NCI-H128 (cell line): ENCODE results near the gene SPATA31A5.
"Not testable (repeated sequence)": the region's sequence is repeated elsewhere in the genome, so short reads cannot be mapped to it uniquely, and the experiment has no call there.

Experiments
- DNase-seq: peaks from one replicate; lab custom pipeline; 2025; ENCODE audit not compliant: unreplicated experiment; lab: John Stamatoyannopoulos, UW

The SPATA31A5 gene

DNA sequence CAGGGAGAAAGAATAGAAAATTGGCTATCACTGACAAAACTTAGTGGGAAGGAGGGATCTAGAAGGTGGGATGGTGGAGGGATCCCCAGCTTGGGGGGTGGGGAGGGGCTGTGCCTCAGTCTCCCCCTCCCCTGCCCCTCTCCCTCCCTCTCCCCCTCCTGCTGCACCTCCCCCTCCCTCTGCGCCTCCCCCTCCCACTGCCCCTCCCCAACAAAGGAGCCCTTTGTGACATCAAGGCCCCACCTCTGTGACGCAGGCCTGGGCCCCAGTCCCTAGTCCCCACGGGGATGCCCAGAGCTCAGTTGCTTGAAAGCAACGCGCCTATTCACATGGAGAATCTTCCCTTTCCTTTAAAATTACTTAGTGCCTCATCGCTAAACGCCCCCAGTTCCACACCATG, at the start of gene SPATA31A5:
SPATA31A5 (plus strand) TSS at position 301 of the 400 bp plus-strand sequence; CDS start at position 330, 29 bp downstream.
- not testable (repeated sequence) for DNase-seq

- not testable (repeated sequence) for DNase-seq
Observed at GRCh38 chr9:60962990-60963350, 48.8 kb downstream of the SPATA31A5 start.

DNA sequence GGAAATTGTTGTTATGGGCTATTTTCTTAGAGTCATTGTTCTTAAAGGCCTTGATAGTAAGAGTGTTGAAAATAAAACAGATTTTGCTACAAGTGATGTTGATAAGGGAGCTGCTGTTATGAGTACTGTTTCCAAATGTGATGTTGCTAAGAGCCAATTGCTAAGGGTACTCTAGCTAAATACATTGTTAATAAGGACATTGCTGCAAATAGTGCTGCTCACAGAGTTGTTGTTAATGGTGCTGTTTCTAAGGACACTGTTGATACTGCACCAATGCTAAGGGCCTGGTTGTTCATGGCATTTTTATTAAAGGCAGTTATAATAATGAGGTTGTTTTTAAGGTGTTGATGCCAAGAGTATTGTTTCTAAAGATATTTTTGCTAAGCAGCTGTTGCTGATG, 52.2 kb downstream of the SPATA31A5 start:
- DNase-seq = not testable (repeated sequence)
